Esophagus squamous epithelium (tissue), 4 donors: ENCODE measurements around the gene SEC23IP.

Experiments used
- POLR2A ChIP-seq, 4 donors: fragments of 450-650 bp; IDR thresholded peaks; one replicate each; pipeline ENCODE4 v1.6.1; 2017; ENCODE audit warnings: antibody characterized with exemption in 4 of 4, mild to moderate bottlenecking in 4 of 4, moderate library complexity in 3 of 4
- TF ChIP-seq, protein P1 (sequence below), 6 experiments: fragments of 450-650 bp in 4 of 6; fragments of 200-600 bp in 2 of 6; sonication (generic) in 2 of 6; IDR thresholded peaks; one replicate each; pipeline ENCODE4 v1.5.1; 2016 to 2019; ENCODE audit warnings: antibody characterized with exemption in 6 of 6, mild to moderate bottlenecking in 4 of 6, moderate library complexity in 4 of 6

DNA sequence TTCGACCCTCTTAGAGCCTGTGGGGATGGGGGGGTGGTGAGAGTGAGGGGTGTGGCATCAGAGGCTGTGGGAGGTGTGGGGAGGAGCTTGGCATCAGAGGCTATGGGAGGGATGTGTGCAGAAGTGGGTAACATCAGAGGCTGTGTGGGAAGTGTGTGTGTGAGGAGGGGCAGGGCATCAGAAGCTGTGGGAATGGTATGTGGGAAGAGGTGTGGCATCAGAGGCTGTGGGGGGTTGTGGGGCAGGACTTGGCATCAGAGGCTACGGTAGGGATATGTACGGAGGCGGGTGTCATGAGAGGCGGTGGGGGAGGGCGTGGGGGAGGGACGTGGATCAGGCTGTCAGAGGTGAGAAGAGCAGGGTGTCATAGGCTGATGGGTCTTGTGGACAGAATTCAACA is 97.4 kb downstream of the SEC23IP start:
- TF ChIP-seq, protein P1, sequence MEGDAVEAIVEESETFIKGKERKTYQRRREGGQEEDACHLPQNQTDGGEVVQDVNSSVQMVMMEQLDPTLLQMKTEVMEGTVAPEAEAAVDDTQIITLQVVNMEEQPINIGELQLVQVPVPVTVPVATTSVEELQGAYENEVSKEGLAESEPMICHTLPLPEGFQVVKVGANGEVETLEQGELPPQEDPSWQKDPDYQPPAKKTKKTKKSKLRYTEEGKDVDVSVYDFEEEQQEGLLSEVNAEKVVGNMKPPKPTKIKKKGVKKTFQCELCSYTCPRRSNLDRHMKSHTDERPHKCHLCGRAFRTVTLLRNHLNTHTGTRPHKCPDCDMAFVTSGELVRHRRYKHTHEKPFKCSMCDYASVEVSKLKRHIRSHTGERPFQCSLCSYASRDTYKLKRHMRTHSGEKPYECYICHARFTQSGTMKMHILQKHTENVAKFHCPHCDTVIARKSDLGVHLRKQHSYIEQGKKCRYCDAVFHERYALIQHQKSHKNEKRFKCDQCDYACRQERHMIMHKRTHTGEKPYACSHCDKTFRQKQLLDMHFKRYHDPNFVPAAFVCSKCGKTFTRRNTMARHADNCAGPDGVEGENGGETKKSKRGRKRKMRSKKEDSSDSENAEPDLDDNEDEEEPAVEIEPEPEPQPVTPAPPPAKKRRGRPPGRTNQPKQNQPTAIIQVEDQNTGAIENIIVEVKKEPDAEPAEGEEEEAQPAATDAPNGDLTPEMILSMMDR (IDR thresholded peaks at IDR 0.05) = no peak
- TF ChIP-seq POLR2A (IDR thresholded peaks at IDR 0.05) = no peak
